Stomach (tissue), 4 donors: Measurements from ENCODE around the gene ITIH4.

Source experiments
- CTCF ChIP-seq, 7 experiments: fragments of 450-650 bp in 4 of 7; fragments of 200-600 bp in 3 of 7; sonication (generic) in 3 of 7; IDR thresholded peaks; one replicate each; pipeline ENCODE4 v1.5.1; 2016 to 2019; ENCODE audit warnings: antibody characterized with exemption in 7 of 7, control low read depth in 2 of 7, mild to moderate bottlenecking in 1 of 7
- POLR2A ChIP-seq, 4 donors: fragments of 450-650 bp; IDR thresholded peaks; one replicate each; pipeline ENCODE4 v1.6.1; 2016; ENCODE audit warnings: antibody characterized with exemption in 4 of 4, control low read depth in 2 of 4, mild to moderate bottlenecking in 1 of 4, moderate library complexity in 1 of 4

- no peak for TF ChIP-seq POLR2A (IDR thresholded peaks at IDR 0.05)
- no peak for TF ChIP-seq CTCF (IDR thresholded peaks at IDR 0.05)
Measured at GRCh38 chr3:52838561-52839267, 8.2 kb upstream of the ITIH4 start.
